Measurements from ENCODE around the gene PAK5. TPM values are rescaled to one million over a fixed set of nuclear protein-coding genes. Genes with fewer than 3 reads are reported as not detected.

The PAK5 gene
- total and polyA plus RNA-seq, 2 of the 13 experiments (the other 11 are each of a cell fraction or from before 2014, with no cell fraction given) = not detected

GRCh38 chr20:9490631-9491030 lies 348.2 kb downstream of the PAK5 start (continued):
- TF ChIP-seq PPARG (CRISPR knock-in tag; conservative IDR thresholded peaks at IDR 0.05) = no peak

GRCh38 chr20:9490161-9490560 lies 348.7 kb downstream of the PAK5 start:
- CTCF ChIA-PET (ENCODE audit: low intra/inter-chr PET ratio, low total read pairs) = no interaction called here
- no peaks in the 10 kb centered on the region for H3K4me1 ChIP-seq (ENCODE audit: insufficient read depth, low read length)
- BruUV-seq (replicated peaks) = no TSS peak
- no peak overlapping the region for H2AFZ ChIP-seq (ENCODE audit: low read length)
- intact Hi-C loops (cut with micrococcal nuclease; ENCODE audit: unreplicated experiment) = no loop called here
- DNase-seq (ENCODE audit: low spot score) (no peak), ATAC-seq (no peak), FAIRE-seq (no peak)
- in situ Hi-C loops (cut with HindIII; ENCODE audit: extremely low pct_ligation_motif_present, low pct_unique_long_range_greater_than_20kb) = no loop called here
- WGBS (ENCODE audit: low lambda C conversion rate) = 3% methylated on average over 3 of the region's 3 CpGs
- no peak overlapping the region for H3K27ac ChIP-seq (ENCODE audit: extremely low read length, insufficient read depth, low read length)
- POLR2A ChIA-PET = no interaction called here
- no peak overlapping the region for H3K4me2 ChIP-seq (ENCODE audit: low read depth, low read length)
- no peak overlapping the region for H3K4me3 ChIP-seq (replicated peaks in 1 of 3; ENCODE audit: insufficient read depth in 1 of 3, low read depth in 2 of 3, low read length in 3 of 3)
- no peaks in the 10 kb centered on the region for H3K79me2 ChIP-seq (ENCODE audit: insufficient read depth, low read length)
- H3K27me3 ChIP-seq (ENCODE audit: control insufficient read depth in 1 of 2, insufficient read depth in 2 of 2, low read length in 2 of 2) = 0 out of 5 replicates have a peak, but pooled peaks cover 0 to 5% of the 10 kb centered on the region in 2 experiments
- H3K36me3 ChIP-seq (replicated peaks in 1 of 2; ENCODE audit: control insufficient read depth in 1 of 2, insufficient read depth in 2 of 2, low read length in 2 of 2) = no peaks in the 10 kb centered on the region
- H3K9me3 ChIP-seq (ENCODE audit: low read length) = no peaks in the 10 kb centered on the region
- no peak overlapping the region for H3K9ac ChIP-seq (ENCODE audit: insufficient read depth, low read depth, low read length)
- H4K20me1 ChIP-seq (ENCODE audit: insufficient read depth, low read length) = no peaks in the 10 kb centered on the region
- TF ChIP-seq CBX5 (CRISPR knock-in tag; IDR thresholded peaks at IDR 0.05; ENCODE audit: borderline replicate concordance) = no peak
- TF ChIP-seq ZC3H13 (CRISPR knock-in tag; IDR thresholded peaks at IDR 0.05) = no peak
- no peak for TF ChIP-seq ZNF382 (CRISPR knock-in tag; IDR thresholded peaks at IDR 0.05; ENCODE audit: borderline replicate concordance)
- TF ChIP-seq SP2 (CRISPR knock-in tag; IDR thresholded peaks at IDR 0.05) = no peak
- no peak for TF ChIP-seq TFE3 (CRISPR knock-in tag; IDR thresholded peaks at IDR 0.05)
- TF ChIP-seq ZFY (CRISPR knock-in tag; IDR thresholded peaks at IDR 0.05) = no peak
- TF ChIP-seq PBX2 (CRISPR knock-in tag; IDR thresholded peaks at IDR 0.05) = no peak
- TF ChIP-seq ZNF557 (CRISPR knock-in tag; IDR thresholded peaks at IDR 0.05) = no peak
- TF ChIP-seq ZBTB10 (CRISPR knock-in tag; IDR thresholded peaks at IDR 0.05; ENCODE audit: borderline replicate concordance) = no peak
- no peak for TF ChIP-seq NFKB2 (CRISPR knock-in tag; IDR thresholded peaks at IDR 0.05; ENCODE audit: borderline replicate concordance)
- TF ChIP-seq MIER2 (CRISPR knock-in tag; IDR thresholded peaks at IDR 0.05) = no peak
- TF ChIP-seq ETS1 (CRISPR knock-in tag; IDR thresholded peaks at IDR 0.05) = no peak
- no peak for TF ChIP-seq IRF9 (CRISPR knock-in tag; IDR thresholded peaks at IDR 0.05; ENCODE audit: borderline replicate concordance)
